SH-SY5Y (cell line): ENCODE data around the gene PIH1D2.

Experiments used
- GATA2 ChIP-seq: IDR thresholded peaks from 2 replicates; pipeline ENCODE4 v1.6.1; 2011; ENCODE audit warnings: mild to moderate bottlenecking, low read depth, low read length
- GATA3 ChIP-seq: IDR thresholded peaks from 2 replicates; pipeline ENCODE4 v1.6.1; 2011; ENCODE audit warnings: low read depth, mild to moderate bottlenecking, low read length, moderate library complexity

PIH1D2 gene, protein sequence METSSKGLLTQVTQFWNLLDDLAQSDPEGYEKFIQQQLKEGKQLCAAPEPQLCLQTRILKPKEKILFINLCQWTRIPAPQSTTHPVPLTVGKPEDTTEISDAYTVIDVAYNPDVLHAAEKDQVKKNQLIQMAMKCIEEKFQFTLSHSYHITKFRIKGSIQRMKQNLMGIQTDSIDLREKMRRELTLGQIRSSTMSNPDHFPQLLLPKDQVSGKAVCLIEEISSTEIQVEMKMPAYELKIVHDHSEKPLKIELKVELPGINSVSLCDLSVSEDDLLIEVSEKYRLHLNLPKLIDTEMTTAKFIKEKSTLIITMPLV

GRCh38 chr11:112073941-112074811 is at the start of gene PIH1D2, which contains the start of gene NKAPD1:
TSS of gene PIH1D2 (minus strand) at chr11:112074017. CDS start at chr11:112073174, 843 bp downstream.
TSS of gene NKAPD1 (plus strand) at chr11:112074299. CDS start at chr11:112075575, 1,276 bp downstream.
- no peak for TF ChIP-seq GATA3
- no peak for TF ChIP-seq GATA2

DNA sequence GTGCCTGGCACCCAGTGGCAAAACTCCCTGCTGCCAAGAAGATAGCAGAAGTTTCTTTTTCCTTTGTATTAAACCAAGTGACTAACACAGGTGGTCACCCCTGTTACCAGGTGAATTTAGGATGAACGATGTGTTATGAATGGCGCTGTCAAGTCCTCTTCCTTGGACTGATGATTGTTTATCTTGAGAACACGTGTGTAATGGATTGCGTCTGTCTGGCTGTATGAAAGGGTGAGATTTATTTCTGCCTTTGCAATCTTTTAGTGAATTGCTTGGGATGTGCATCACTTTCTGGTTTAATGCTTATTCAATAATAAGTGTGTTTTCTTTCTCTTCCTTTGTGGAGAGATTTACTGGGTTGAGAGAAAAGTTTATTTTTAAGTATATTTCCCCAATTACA is 49.3 kb upstream of the PIH1D2 start:
- TF ChIP-seq GATA3, result no peak
- TF ChIP-seq GATA2, result no peak

DNA sequence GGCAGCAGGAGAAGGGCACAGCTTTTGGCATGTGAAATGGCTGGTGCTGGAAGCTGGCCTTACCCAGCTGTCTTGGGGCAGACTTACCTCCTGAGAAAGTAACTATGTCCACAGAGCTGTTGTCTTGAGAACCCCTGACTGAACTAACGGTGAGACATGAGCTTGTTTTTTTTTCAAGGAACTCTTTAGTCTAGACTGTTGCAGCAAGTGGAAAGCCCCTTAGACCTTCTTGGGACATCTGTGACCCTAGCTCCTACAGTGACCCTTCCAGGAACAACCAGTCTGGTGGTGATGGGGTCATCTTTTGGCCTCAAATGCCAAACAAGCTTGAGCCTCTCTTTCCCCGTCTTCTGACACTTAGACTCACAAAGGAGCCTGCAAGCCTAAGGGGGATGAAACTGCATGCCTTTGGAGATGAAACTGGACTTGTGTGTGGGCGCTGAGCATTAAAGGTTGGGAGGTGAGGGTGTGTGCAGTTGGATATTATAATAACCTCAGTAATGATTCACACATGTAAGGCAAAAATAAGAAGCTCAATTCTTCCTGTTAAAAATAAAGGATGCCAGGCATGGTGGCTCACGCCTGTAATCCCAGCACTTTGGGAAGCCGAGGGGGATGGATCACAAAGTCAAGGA is 48.3 kb upstream of the PIH1D2 start:
- TF ChIP-seq GATA2, result no peak
- no peak for TF ChIP-seq GATA3

DNA sequence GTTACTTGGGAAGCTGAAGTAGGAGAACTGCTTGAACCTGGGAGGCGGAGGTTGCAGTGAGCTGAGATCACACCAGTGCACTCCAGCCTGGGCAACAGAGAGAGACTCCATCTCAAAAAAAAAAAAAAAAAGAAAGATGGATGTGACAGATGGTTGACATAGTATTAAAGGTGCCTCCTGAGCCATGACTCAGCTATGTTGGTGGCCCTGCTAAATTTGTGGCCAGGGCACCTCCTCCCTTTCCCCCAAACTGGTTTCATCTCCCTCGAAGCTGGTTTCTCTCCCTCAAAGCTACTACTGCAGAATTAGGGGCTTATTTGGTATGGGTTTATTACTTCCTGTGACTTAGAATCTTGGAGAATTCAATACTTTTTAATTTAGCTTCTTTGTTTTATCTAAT is 44.4 kb upstream of the PIH1D2 start:
- TF ChIP-seq GATA3 (no peak), GATA2 (no peak)

- no peak for TF ChIP-seq GATA3
- TF ChIP-seq GATA2, result no peak
These were observed 41.6 kb upstream of the PIH1D2 start for GRCh38 chr11:112115386-112115785.

DNA sequence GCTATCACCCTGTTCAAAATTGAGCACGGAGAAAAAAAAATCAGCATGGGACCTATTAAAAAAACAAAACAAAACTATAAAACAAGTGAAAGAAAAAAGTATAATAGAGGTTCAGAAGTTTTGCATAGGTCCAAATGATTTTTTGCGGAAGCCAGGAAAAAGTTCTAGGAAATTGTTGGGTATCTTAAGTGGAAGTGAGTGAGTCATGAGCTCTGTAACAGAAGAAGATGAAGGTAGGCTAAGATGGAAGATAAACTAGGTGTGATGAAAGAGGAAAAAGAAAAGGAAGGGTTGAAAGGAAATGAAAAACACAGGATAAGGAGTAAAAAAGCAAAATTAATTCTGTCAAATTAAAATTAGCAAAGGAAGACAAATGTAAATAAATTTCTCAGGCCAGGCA is 40.6 kb upstream of the PIH1D2 start:
- TF ChIP-seq GATA3 (no peak), GATA2 (no peak)

DNA sequence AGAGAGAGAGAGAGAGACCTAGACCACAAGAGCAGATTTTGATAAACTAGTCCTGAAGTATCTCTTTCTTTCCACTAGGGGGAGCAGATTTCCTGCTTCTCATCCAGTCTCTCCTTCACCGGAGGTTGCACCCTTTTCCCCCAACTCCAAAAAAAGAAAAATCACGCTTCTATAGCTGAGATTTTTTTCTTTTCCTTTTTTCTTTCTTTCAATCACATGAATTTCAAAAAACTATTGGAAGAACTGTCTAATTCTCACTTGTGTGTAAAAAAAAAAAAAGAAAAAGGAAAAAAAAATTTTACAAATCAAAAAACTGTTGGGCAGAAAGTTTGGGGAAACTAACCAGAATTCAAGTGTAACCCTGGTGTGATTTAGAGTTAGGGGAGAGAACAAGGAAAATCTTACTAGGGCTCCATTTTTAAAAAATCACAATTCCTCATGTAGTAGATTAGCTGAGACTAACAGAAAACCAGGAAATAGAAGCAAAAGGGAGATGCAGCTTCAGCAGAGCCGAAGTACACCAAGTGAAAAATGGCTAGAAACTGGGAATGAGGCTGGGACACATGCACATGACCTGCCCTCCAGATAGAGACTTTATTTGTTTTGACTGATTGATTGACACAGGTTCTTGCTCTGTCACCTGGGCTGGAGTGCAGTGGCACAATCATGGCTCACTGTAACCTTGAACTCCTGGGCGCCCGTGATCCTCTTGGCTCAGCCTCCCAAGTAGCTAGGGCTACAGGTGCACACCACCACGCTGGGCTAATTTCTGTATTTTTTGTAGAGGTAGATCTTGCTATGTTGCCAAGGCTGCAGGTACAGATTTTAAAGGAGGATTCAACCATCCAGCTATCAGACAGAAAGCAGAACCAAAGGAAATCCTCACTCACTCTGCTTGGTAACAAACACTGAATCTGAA is 40.0 kb upstream of the PIH1D2 start:
- TF ChIP-seq GATA3, result no peak
- no peak for TF ChIP-seq GATA2

DNA sequence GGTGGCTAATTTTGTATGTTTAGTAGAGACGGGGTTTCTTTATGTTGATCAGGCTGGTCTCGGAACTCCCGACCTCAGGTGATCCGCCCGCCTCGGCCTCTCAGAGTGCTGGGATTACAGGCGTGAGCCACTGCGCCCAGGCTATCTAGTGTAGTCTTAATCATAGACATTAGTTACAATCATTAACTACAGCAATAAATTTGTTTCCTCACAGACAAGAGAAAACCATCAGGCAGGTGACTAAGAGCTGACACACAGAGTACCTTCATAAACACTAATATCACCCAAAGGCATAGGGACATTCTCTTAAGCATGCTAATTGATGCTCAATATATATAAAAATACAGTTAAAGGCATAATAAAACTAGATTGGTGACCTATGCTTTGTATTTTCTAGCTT is 32.3 kb upstream of the PIH1D2 start:
- no peak for TF ChIP-seq GATA3

GRCh38 chr11:112103446-112103845 is 29.6 kb upstream of the PIH1D2 start:
- TF ChIP-seq GATA2 (no peak), GATA3 (no peak)

DNA sequence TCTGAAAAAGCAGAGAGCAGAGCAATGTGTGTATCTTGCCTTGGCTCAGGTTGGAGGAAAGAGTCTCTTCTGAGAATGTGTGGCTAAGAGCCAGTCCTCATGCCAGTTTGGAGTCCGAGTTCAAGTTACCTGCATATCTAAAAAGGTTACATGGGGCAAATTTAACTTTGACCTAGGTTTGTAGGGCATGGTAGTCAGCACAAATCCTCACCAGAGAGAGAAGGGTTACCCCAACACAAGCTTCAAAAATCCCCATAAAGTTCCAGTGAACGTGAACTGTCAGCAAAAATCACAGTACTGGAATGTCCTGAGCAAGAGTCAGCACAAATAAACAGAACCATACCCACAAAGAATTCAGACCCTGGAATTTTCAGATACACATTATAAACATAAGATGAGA is 26.6 kb upstream of the PIH1D2 start:
- TF ChIP-seq GATA2 (no peak), GATA3 (no peak)

DNA sequence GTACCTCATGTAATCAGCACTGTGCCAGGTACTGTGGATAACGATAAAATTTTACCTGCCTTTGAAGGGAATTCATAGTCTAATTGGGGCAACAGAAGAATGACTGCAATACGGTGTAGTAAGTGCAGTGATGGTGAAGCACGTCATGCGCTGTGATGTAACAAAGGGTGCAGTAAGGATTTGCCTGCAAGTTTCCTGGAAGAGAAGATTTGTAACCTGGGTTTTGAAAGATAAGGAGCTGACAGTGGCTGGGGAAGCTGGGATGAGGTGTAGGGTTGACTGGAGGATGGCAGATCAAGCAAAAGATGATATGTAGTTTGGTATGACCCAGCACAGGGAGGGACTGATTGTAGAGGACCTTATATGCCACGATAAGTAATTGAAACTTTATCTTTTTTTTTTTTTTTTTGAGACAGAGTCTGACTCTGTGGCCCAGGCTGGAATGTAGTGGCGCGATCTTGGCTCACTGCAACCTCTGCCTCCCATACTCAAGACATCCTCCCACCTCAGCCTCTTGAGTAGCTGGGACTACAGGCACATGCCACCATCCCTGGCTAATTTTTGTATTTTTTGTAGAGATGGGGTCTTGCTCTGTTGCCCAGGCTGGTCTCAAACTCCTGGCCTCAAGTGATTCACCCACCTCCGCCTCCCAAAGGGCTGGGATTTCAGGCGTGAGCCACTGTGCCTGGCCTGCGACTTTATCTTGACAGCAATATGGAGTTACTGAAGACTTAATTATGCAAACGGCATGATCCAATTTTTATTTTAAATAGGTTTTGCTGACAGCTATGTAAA is 24.1 kb upstream of the PIH1D2 start:
- no peak for TF ChIP-seq GATA3

- no peak for TF ChIP-seq GATA2
- TF ChIP-seq GATA3, result no peak
These were observed 22.4 kb upstream of the PIH1D2 start for GRCh38 chr11:112096194-112096593.

DNA sequence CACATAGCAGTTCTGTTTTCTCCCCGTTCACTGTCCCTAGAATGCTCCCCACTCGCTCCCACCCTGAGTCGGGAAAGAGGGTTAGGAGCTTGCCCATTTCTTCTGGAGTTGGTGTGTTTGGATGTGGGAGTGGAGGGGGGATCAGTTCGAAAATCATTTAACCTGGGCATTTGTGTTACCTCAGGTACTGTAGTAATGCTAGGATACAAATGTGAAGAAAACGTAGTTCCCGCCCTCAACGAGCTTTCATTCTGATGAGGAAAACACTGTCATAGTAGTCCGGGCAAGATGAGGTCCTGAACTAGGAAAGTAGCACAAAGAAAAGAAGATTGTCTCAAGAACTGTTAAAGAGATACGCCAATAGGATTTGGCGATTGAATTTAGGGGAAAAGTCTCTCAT is 13.4 kb upstream of the PIH1D2 start:
- no peak for TF ChIP-seq GATA2
- no peak for TF ChIP-seq GATA3
